Vagina (tissue), 2 donors: ENCODE results near the gene COL18A1.

Experiments
- POLR2A ChIP-seq, 2 donors: fragments of 450-650 bp; IDR thresholded peaks; one replicate each; pipeline ENCODE4 v1.6.1; 2017; ENCODE audit warnings: antibody characterized with exemption in 2 of 2, mild to moderate bottlenecking in 2 of 2, moderate library complexity in 2 of 2
- TF ChIP-seq, protein P1 (sequence below), 3 experiments: fragments of 450-650 bp in 2 of 3; fragments of 200-600 bp in 1 of 3; sonication (generic) in 1 of 3; IDR thresholded peaks; one replicate each; pipeline ENCODE4 v1.5.1; 2017 to 2019; ENCODE audit warnings: antibody characterized with exemption in 3 of 3, mild to moderate bottlenecking in 2 of 3, moderate library complexity in 2 of 3

DNA sequence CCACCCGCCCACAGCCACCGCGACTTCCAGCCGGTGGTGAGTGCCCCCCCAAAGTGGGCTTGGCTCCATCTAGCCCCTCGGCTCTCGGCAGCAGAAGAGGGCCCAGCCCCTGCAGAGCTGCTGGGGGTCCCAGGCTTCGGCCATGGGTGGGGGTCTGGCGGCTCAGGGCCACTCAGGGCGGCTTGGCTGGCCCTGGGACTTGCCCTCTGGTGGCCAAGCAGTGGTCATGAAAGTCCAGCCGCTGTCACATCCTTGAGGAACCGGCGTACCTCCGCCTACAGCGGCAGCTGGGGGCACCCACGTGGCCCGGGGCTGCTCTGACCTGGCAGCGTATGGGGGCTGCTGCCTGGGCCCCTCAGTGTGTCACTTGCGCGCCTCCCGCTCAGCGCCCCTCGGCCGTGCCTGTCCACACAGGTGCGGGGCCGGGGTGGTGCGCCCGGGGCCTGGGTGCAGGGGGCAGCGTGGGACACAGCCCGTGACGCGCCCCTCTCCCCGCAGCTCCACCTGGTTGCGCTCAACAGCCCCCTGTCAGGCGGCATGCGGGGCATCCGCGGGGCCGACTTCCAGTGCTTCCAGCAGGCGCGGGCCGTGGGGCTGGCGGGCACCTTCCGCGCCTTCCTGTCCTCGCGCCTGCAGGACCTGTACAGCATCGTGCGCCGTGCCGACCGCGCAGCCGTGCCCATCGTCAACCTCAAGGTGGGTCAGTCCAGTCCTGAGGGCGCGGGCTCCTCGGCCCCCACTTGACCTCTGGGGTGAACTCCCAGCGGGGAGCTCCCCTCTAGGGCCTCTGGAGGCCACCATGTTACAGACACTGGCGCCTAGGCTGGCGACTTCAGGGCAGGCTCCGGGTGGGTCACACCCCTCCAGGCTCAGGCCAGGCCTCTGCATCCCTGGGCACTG lies 104.9 kb downstream of the COL18A1 start:
- no peak for TF ChIP-seq POLR2A (IDR thresholded peaks at IDR 0.05)
- TF ChIP-seq, protein P1, sequence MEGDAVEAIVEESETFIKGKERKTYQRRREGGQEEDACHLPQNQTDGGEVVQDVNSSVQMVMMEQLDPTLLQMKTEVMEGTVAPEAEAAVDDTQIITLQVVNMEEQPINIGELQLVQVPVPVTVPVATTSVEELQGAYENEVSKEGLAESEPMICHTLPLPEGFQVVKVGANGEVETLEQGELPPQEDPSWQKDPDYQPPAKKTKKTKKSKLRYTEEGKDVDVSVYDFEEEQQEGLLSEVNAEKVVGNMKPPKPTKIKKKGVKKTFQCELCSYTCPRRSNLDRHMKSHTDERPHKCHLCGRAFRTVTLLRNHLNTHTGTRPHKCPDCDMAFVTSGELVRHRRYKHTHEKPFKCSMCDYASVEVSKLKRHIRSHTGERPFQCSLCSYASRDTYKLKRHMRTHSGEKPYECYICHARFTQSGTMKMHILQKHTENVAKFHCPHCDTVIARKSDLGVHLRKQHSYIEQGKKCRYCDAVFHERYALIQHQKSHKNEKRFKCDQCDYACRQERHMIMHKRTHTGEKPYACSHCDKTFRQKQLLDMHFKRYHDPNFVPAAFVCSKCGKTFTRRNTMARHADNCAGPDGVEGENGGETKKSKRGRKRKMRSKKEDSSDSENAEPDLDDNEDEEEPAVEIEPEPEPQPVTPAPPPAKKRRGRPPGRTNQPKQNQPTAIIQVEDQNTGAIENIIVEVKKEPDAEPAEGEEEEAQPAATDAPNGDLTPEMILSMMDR (IDR thresholded peaks at IDR 0.05): no peak
